Measurements from ENCODE around the gene KLHDC7A. TPM values are rescaled to one million over a fixed set of nuclear protein-coding genes. Genes with fewer than 3 reads are reported as not detected.

Gene KLHDC7A
- total RNA-seq, 6 experiments from 2014 or later: 2.3 to 9.2 (median 6.9) TPM

GRCh38 chr1:18495635-18496034, 14.9 kb downstream of the KLHDC7A start:
- ATAC-seq (peak in 3 of 4 donors; percentile 28 to 50 (median 44)), DNase-seq (peak in 1 of 3 donors; percentile 21)
- no peak overlapping the region for H3K27ac ChIP-seq
- TF ChIP-seq CTCF (IDR thresholded peaks at IDR 0.05) (no peak), POLR2A (IDR thresholded peaks at IDR 0.05) (no peak)
- intact Hi-C loops (cut with DNase I): no loop called here
- H3K9me3 ChIP-seq: no peaks in the 10 kb centered on the region
- H3K36me3 ChIP-seq: no peaks in the 10 kb centered on the region
- WGBS (ENCODE audit: insufficient coverage, low coverage, low lambda C conversion rate, missing lambda C conversion rate): 19% methylated on average over 5 of the region's 5 CpGs
- H3K27me3 ChIP-seq: no peaks in the 10 kb centered on the region
- peaks cover 0 to 3% (median 0%) of the 10 kb centered on the region in 4 donors for H3K4me1 ChIP-seq
- no peak overlapping the region for H3K4me3 ChIP-seq

GRCh38 chr1:18496056-18496455, 15.3 kb downstream of the KLHDC7A start:
- intact Hi-C loops (cut with DNase I): no loop called here
- WGBS (ENCODE audit: insufficient coverage, low coverage, low lambda C conversion rate, missing lambda C conversion rate): 75% methylated on average over 1 of the region's 1 CpG
- ATAC-seq (no peak), DNase-seq (peak in 1 of 3 donors; percentile 4)
- Histone ChIP-seq H3K27ac (no peak overlapping the region), H3K4me1 (peaks cover 0 to 3% (median 0%) of the 10 kb centered on the region in 4 donors), H3K4me3 (no peak overlapping the region), H3K27me3 (no peaks in the 10 kb centered on the region), H3K36me3 (no peaks in the 10 kb centered on the region), H3K9me3 (no peaks in the 10 kb centered on the region)
- TF ChIP-seq CTCF (IDR thresholded peaks at IDR 0.05) (no peak), POLR2A (IDR thresholded peaks at IDR 0.05) (no peak)

- intact Hi-C loops (cut with DNase I): no loop called here
- Histone ChIP-seq H3K27me3 (no peaks in the 10 kb centered on the region), H3K9me3 (no peaks in the 10 kb centered on the region), H3K27ac (no peak overlapping the region), H3K36me3 (no peaks in the 10 kb centered on the region), H3K4me3 (no peak overlapping the region), H3K4me1 (peaks cover 0 to 3% (median 0%) of the 10 kb centered on the region in 4 donors)
- no peak for ATAC-seq
- DNase-seq: peak in 1 of 3 donors; percentile 11
- WGBS (ENCODE audit: insufficient coverage, low coverage, low lambda C conversion rate, missing lambda C conversion rate): 85% methylated on average over 5 of the region's 8 CpGs
- TF ChIP-seq POLR2A (IDR thresholded peaks at IDR 0.05): no peak
- no peak for TF ChIP-seq CTCF (IDR thresholded peaks at IDR 0.05)
Measured at GRCh38 chr1:18496497-18497235, 15.9 kb downstream of the KLHDC7A start.

- WGBS (ENCODE audit: insufficient coverage, low coverage, low lambda C conversion rate, missing lambda C conversion rate): 88% methylated on average over 4 of the region's 4 CpGs
- Histone ChIP-seq H3K27me3 (no peaks in the 10 kb centered on the region), H3K4me1 (no peaks in the 10 kb centered on the region), H3K36me3 (no peaks in the 10 kb centered on the region), H3K4me3 (no peak overlapping the region), H3K27ac (no peak overlapping the region), H3K9me3 (no peaks in the 10 kb centered on the region)
- ATAC-seq (no peak), DNase-seq (no peak)
- TF ChIP-seq POLR2A (IDR thresholded peaks at IDR 0.05) (no peak), CTCF (IDR thresholded peaks at IDR 0.05) (no peak)
- intact Hi-C loops (cut with DNase I): loop anchor here in 1 of 2 donors (10.0 kb wide), 1 partner anchor 177 kb away; no protein-coding TSS in a partner anchor
Measured at GRCh38 chr1:18501833-18502232, 21.1 kb downstream of the KLHDC7A start.

Data from right lobe of liver (tissue), 6 donors.